ENCODE results near the gene WHRN. TPM values are rescaled to one million over a fixed set of nuclear protein-coding genes. Genes with fewer than 3 reads are reported as not detected.

WHRN gene
- 0.08 and 0.09 TPM in 2 replicates for polyA plus RNA-seq (2014; cell fraction: cytosol; rRNA removed)
- 0.64 and 0.78 TPM in 2 replicates for polyA plus RNA-seq (2014; cell fraction: nucleus; rRNA removed)

GRCh38 chr9:114505187-114506081, at the start of gene WHRN:
WHRN (minus strand) TSS chr9:114505473; CDS start chr9:114504801, 672 bp downstream.
- peak; percentile 62 for DNase-seq (ENCODE audit: low spot score)

GRCh38 chr9:114553202-114553601, 47.9 kb upstream of the WHRN start:
- no peak for DNase-seq (ENCODE audit: low spot score)

DNA sequence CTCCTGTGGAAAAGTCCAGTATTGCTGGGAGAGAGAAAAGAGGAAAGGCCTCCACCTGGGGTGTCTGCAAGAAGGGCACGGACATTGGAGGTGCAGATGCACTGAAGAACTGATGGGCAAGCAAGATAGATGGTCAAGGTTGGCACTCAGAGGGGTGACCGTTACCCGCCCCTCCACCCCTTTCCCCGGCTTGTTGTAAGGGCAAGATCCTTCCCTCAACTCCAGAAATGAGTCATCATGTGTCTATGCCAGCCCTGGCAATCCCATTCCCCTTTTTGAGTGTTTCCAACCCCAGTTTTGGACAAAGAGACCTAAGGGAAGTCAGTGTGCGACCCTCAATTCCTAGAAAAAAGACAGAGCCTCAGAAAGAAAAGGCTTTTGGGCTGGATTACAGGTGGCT, 47.4 kb upstream of the WHRN start:
- DNase-seq (ENCODE audit: low spot score), result no peak

DNA sequence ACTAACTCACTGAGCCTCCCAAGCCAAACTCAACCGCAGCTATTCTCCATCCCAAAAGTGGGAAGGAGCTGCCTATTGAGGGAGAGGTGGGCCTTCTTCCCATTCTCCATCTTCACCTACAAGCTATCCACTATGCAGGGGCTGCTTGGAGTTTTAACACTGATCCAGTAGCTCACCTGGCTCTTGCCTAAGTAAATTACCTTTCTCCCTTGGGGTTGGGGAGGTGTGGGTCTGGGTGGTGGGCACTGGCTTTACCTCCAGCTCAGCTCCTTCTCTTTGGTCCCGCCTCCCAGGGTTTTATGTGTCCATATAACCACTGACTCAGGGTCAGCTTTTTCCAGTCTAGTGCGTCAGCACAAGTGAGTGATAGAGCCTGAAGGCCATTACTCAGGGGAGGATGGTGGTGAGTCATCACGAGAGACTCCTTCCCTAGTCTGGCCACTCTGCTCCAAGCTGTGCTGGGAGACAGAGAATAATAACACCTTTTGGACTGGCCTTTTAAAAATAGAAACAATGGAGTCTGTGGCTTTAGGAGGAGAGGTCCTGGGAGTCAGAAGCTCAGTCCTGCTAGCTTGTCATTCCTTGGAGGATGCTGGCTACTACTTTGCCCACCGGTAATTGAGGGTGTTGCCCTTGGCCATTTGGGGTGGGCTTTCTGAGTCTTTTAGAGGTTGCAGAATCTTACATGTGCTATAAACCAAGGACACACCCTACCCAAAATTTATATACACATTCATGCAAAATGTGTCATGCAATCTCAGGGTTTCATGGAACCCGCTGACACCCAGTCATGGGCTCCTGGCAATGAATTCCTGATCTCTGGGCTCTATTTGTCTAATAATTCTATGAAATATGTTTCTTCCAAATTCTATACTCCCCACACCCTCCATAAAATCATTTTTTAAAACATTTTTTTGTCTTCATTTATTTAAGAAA, 46.7 kb upstream of the WHRN start:
- DNase-seq (ENCODE audit: low spot score), result no peak

- DNase-seq (ENCODE audit: low spot score), result no peak
Measured at GRCh38 chr9:114549697-114550330, 44.5 kb upstream of the WHRN start.

- DNase-seq (ENCODE audit: low spot score), result no peak
Measured at GRCh38 chr9:114546851-114547250, 41.6 kb upstream of the WHRN start.

GRCh38 chr9:114545055-114545454, 39.8 kb upstream of the WHRN start:
- no peak for DNase-seq (ENCODE audit: low spot score)

DNA sequence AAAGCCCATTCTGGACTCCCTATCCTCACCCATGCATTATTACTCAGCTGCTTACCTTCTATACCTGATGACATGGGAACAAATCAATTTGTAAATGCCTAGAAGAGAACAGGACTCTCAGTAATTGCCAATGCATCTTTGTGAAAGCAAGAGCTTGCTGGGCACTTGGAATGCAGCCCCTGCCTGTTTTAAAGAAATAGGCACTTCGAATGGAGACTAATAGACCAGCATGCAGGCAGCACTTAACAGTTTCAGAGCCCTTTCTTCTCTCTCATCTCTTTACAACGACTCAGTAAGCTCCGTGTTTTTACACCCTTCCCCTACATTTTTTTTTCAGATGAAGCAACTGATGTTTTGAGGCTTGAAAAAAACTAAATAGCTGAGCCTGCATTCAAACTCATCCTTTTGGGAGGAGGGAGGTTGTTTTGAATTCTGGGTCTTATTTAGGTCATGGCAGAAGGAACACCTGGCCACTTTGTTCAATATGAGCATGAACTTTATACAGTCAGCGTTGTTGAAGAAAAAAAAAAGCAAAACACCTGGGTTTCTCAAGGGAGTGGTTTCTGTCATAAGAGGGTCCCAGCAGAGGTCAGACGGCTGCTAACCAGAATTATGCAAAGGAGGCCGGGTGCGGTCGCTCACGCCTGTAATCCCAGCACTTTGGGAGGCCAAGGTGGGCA, 34.6 kb upstream of the WHRN start:
- no peak for DNase-seq (ENCODE audit: low spot score)

GRCh38 chr9:114538241-114538640, 33.0 kb upstream of the WHRN start:
- DNase-seq (ENCODE audit: low spot score), result no peak

GRCh38 chr9:114532561-114533237, 27.4 kb upstream of the WHRN start:
- no peak for DNase-seq (ENCODE audit: low spot score)

- no peak for DNase-seq (ENCODE audit: low spot score)
Measured at GRCh38 chr9:114529285-114529684, 24.0 kb upstream of the WHRN start.

GRCh38 chr9:114526807-114527206, 21.5 kb upstream of the WHRN start:
- DNase-seq (ENCODE audit: low spot score), result no peak

DNA sequence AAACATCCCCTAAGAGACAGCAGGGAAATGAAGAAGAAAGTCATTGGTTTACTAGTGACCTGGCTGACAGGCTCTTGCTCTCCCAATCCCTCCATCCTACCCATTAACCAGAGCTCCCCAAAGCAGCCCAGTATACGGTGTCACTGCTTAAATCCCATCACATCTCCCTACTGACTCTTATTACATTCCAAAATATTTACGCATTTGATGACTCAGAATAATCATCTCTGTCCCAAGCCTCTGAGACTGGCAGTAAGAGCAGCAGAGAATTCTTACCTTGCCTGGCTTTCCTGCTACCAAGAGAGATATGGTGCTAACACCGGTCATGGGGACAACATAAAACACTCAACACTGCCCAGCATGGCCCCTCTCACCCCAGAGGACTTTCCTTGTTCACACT, 20.2 kb upstream of the WHRN start:
- no peak for DNase-seq (ENCODE audit: low spot score)

- no peak for DNase-seq (ENCODE audit: low spot score)
Measured at GRCh38 chr9:114524247-114524681, 19.0 kb upstream of the WHRN start.

GRCh38 chr9:114522847-114523246, 17.6 kb upstream of the WHRN start:
- no peak for DNase-seq (ENCODE audit: low spot score)

DNA sequence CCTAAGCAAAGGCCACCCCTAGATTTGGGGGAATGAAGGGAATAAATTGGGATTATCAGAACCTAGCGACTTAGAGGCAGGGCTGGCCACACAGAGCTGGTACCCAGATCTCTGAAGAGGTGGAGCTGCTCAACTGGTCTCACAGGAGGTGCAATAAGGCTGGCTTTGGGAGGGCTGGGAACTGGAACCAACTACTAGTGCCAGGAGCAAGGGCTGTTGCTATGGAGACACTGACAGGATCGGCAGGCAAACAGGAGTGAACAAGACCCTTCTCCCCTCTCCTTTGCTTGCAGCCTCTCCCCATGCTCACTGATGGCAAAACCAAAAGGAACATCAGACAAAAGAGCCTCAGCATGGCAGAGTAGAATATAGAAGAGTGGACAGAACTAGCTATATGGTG, 17.0 kb upstream of the WHRN start:
- DNase-seq (ENCODE audit: low spot score), result no peak

GRCh38 chr9:114521846-114522245, 16.6 kb upstream of the WHRN start:
- no peak for DNase-seq (ENCODE audit: low spot score)

DNA sequence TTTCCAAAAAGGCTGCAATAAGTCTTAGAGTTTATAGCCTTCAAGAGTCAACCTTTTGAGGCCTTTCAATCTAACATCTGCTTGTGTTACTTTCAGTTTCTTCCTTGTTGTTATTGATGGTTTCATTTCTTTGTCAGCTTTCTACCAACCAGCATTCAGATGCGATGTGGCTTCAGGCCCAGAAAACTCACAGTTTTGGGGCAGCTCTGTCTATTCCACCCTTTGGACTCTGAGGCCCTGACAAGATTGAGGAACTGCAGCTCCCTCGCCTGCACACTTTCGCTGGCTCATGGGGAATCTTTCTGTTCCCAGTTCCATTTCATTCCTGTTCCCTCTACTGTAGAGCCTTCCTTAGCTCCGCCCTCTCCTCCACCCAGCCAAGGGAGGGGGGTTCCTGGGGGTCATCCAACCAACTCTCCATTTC, 13.3 kb upstream of the WHRN start:
- DNase-seq (ENCODE audit: low spot score), result no peak

GRCh38 chr9:114518120-114518519, 12.8 kb upstream of the WHRN start:
- no peak for DNase-seq (ENCODE audit: low spot score)

DNA sequence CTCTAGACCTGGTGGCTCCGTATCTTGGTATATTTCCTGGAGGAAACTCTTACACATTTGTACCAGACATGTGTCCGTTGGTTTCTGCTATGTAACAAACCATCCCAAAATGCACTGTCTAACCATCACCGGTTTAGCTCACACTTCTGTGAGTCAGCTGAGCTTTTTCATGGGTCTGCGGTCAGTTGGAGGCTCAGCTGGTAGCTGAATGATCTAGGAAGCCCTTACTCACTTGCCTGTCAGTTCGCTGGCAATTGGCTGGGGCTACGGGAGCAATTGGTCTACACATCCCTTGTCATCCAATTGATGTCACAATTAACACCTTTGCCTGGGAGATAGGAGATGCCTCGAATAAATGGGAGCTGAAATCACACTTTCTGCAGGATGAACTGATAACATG, 11.6 kb upstream of the WHRN start:
- no peak for DNase-seq (ENCODE audit: low spot score)

Data from SK-N-DZ (cell line).